H9 (cell line): Measurements from ENCODE around the gene MPZ. TPM values are rescaled to one million over a fixed set of nuclear protein-coding genes. Genes with fewer than 3 reads are reported as not detected.
"Not testable (repeated sequence)": the region's sequence is repeated elsewhere in the genome, so short reads cannot be mapped to it uniquely, and the experiment has no call there.

Experiments used
- DNase-seq: peaks from one replicate; pipeline ENCODE4 v3.0.0-alpha.2; 2017
- H2AFZ ChIP-seq: one replicate; pipeline ENCODE4 v1.6.1; 2013; ENCODE audit warnings: mild to moderate bottlenecking, low read length, control low read depth, moderate library complexity
- H2AK5ac ChIP-seq: 2 replicates; pipeline ENCODE4 v1.6.1; 2013; ENCODE audit warnings: low read length, control low read depth, mixed read lengths; ENCODE audit not compliant: insufficient read length
- H2BK120ac ChIP-seq: one replicate; pipeline ENCODE4 v1.6.1; 2013; ENCODE audit warnings: low read depth, mild to moderate bottlenecking, low read length, control low read depth, inconsistent platforms; ENCODE audit not compliant: poor library complexity, severe bottlenecking
- H2BK12ac ChIP-seq: 2 replicates; pipeline ENCODE4 v1.6.1; 2013; ENCODE audit warnings: low read length, control low read depth, mixed read lengths, low read depth; ENCODE audit not compliant: insufficient read length
- H2BK15ac ChIP-seq: 2 replicates; pipeline ENCODE4 v1.6.1; 2013; ENCODE audit warnings: low read depth, low read length, control low read depth
- H2BK20ac ChIP-seq: one replicate; pipeline ENCODE4 v1.6.1; 2013; ENCODE audit warnings: low read depth, mild to moderate bottlenecking, low read length, control low read depth, inconsistent platforms; ENCODE audit not compliant: poor library complexity, severe bottlenecking
- H2BK5ac ChIP-seq: 2 replicates; pipeline ENCODE4 v1.6.1; 2013; ENCODE audit warnings: low read length, control low read depth, mixed read lengths; ENCODE audit not compliant: insufficient read length
- H3K14ac ChIP-seq: 2 replicates; pipeline ENCODE4 v1.6.1; 2013; ENCODE audit warnings: low read length, control low read depth; ENCODE audit not compliant: insufficient read depth
- H3K18ac ChIP-seq: 2 replicates; pipeline ENCODE4 v1.6.1; 2013; ENCODE audit warnings: low read depth, mild to moderate bottlenecking, mixed read lengths, low read length, control low read depth; ENCODE audit not compliant: insufficient read length
- H3K23ac ChIP-seq: 2 replicates; pipeline ENCODE4 v1.6.1; 2013; ENCODE audit warnings: low read length, control low read depth, mixed read lengths, low read depth; ENCODE audit not compliant: insufficient read length
- H3K23me2 ChIP-seq: 2 replicates; pipeline ENCODE4 v1.6.1; 2013; ENCODE audit warnings: low read depth, mild to moderate bottlenecking, mixed read lengths, low read length, control low read depth; ENCODE audit not compliant: insufficient read length, poor library complexity, severe bottlenecking
- H3K27ac ChIP-seq: 2 replicates; pipeline ENCODE4 v1.5.1; 2013; ENCODE audit warnings: low read length, control low read depth, mixed read lengths, low read depth; ENCODE audit not compliant: insufficient read length
- H3K27me3 ChIP-seq: 2 replicates; pipeline ENCODE4 v1.6.1; 2013; ENCODE audit warnings: low read length, control low read depth, inconsistent platforms; ENCODE audit not compliant: insufficient read depth
- H3K4ac ChIP-seq: 2 replicates; pipeline ENCODE4 v1.6.1; 2013; ENCODE audit warnings: low read depth, mild to moderate bottlenecking, control low read depth, inconsistent platforms, low read length, moderate library complexity
- H3K4me1 ChIP-seq: 2 replicates; pipeline ENCODE4 v1.6.1; 2013; ENCODE audit warnings: low read length, control low read depth, inconsistent platforms; ENCODE audit not compliant: insufficient read depth
- H3K4me2 ChIP-seq: 2 replicates; pipeline ENCODE4 v1.6.1; 2013; ENCODE audit warnings: low read length, control low read depth, mixed read lengths; ENCODE audit not compliant: insufficient read length, insufficient read depth
- H3K56ac ChIP-seq: 2 replicates; pipeline ENCODE4 v1.6.1; 2013; ENCODE audit warnings: low read depth, mild to moderate bottlenecking, mixed read lengths, low read length, control low read depth; ENCODE audit not compliant: insufficient read length
- H3K79me1 ChIP-seq: 2 replicates; pipeline ENCODE4 v1.6.1; 2013; ENCODE audit warnings: low read depth, mild to moderate bottlenecking, moderate library complexity, low read length, control low read depth, inconsistent platforms; ENCODE audit not compliant: insufficient read depth, poor library complexity, severe bottlenecking
- H3K79me2 ChIP-seq: 2 replicates; pipeline ENCODE4 v1.6.1; 2013; ENCODE audit warnings: low read length, control low read depth, inconsistent platforms; ENCODE audit not compliant: insufficient read depth
- H3K9ac ChIP-seq: 2 replicates; pipeline ENCODE4 v1.6.1; 2013; ENCODE audit warnings: low read length, control low read depth, mixed read lengths; ENCODE audit not compliant: insufficient read length; ENCODE audit errors: extremely low read depth
- H3K9me3 ChIP-seq: one replicate; pipeline ENCODE4 v1.6.1; 2013; ENCODE audit warnings: low read depth, low read length, inconsistent platforms; ENCODE audit not compliant: control insufficient read depth
- H3T11ph ChIP-seq: one replicate; pipeline ENCODE4 v1.6.1; 2013; ENCODE audit warnings: mild to moderate bottlenecking, low read length, control low read depth, inconsistent platforms
- H4K20me1 ChIP-seq: one replicate; pipeline ENCODE4 v1.6.1; 2013; ENCODE audit not compliant: control insufficient read depth, insufficient read length, insufficient read depth
- H4K5ac ChIP-seq: 2 replicates; pipeline ENCODE4 v1.6.1; 2013; ENCODE audit warnings: low read depth, mild to moderate bottlenecking, mixed read lengths, low read length, control low read depth; ENCODE audit not compliant: insufficient read length
- H4K8ac ChIP-seq: replicated peaks from 2 replicates; pipeline ENCODE4 v1.6.1; 2013; ENCODE audit warnings: low read length, control low read depth, mixed read lengths, low read depth; ENCODE audit not compliant: insufficient read length
- H4K91ac ChIP-seq: 2 replicates; pipeline ENCODE4 v1.6.1; 2013; ENCODE audit warnings: low read depth, mild to moderate bottlenecking, moderate library complexity, mixed read lengths, low read length, control low read depth; ENCODE audit not compliant: insufficient read length
- H3K27ac Mint-ChIP-seq, 3 experiments: 2 replicates in 2 of 3; 3 replicates in 1 of 3; pipeline ENCODE4 v1.8.0; 2020 to 2021; ENCODE audit warnings: mixed read lengths in 3 of 3, mild to moderate bottlenecking in 1 of 3, moderate library complexity in 1 of 3
- H3K27me3 Mint-ChIP-seq: 2 replicates; pipeline ENCODE4 v1.8.0; 2021; ENCODE audit warnings: low read depth, mild to moderate bottlenecking, moderate library complexity, mixed read lengths
- H3K36me3 Mint-ChIP-seq, 3 experiments: 2 replicates in 2 of 3; 3 replicates in 1 of 3; pipeline ENCODE4 v1.8.0; 2020 to 2021; ENCODE audit warnings: low read depth in 3 of 3, mixed read lengths in 3 of 3; ENCODE audit not compliant: insufficient read depth in 1 of 3
- H3K4me1 Mint-ChIP-seq, 2 experiments: 2 replicates each; pipeline ENCODE4 v1.8.0; 2020; ENCODE audit warnings: mixed read lengths in 2 of 2
- H3K4me3 Mint-ChIP-seq, 2 experiments: 2 replicates in 1 of 2; 3 replicates in 1 of 2; pipeline ENCODE4 v1.8.0; 2020 to 2021; ENCODE audit warnings: mild to moderate bottlenecking in 2 of 2, mixed read lengths in 2 of 2, moderate library complexity in 1 of 2
- H3K9me3 Mint-ChIP-seq, 2 experiments: 2 replicates in 1 of 2; 3 replicates in 1 of 2; pipeline ENCODE4 v1.8.0; 2020; ENCODE audit warnings: mild to moderate bottlenecking in 2 of 2, mixed read lengths in 2 of 2, moderate library complexity in 1 of 2
- WGBS: extraction: QIAGEN DNeasy Blood & Tissue Kit; methylation state at CpG from one replicate; pipeline ENCODE4 v1.1.7; 2013; ENCODE audit warnings: missing lambda C conversion rate, low lambda C conversion rate, mixed read lengths; ENCODE audit not compliant: insufficient read length; ENCODE audit errors: extremely low coverage; 5-methylcytosine and 5-hydroxymethylcytosine counted together
- total RNA-seq: library from RNA; stranded (reverse); gene quantifications from 2 replicates; pipeline ENCODE4 v1.2.1, GENCODE V29; 2021

Gene MPZ
- total RNA-seq, 1 experiment from 2014 or later: 2.7 TPM

DNA sequence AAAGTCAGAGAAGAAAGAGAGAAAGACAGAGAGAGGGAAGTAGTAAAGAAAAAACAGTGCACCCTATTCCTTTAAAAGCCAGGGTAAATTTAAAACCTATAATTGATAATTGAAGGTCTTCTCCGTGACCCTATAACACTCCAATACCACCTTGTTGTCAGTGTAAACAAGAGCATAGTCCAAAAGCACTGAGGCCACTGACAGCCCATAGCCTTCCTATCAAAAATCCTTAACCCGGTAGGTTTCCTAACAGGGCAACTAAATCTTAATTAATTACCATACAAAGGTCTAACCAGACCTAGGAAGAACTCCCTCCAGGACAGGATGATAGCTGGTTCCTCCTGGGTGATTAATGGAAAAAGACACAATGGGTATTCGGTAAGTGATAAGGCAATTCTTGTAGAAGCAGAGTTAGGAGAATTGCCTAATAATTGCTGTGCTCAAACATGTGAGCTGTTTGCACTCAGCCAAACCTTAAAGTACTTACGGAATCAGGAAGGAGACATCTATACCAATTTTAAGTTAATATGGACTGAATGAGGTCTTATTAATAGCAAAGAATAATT is 53.7 kb downstream of the MPZ start:
- H3K9me3 ChIP-seq, H4K8ac ChIP-seq, H3K56ac ChIP-seq, H3K23ac ChIP-seq, H3K14ac ChIP-seq, H3K4me3 Mint-ChIP-seq, H3K18ac ChIP-seq, H2AK5ac ChIP-seq, H3K27ac Mint-ChIP-seq, H4K20me1 ChIP-seq, H2BK20ac ChIP-seq, H2BK12ac ChIP-seq, H3K79me1 ChIP-seq, H2BK120ac ChIP-seq, H2BK5ac ChIP-seq, H3K4ac ChIP-seq, H2BK15ac ChIP-seq, H2AFZ ChIP-seq, H3K4me1 ChIP-seq, H3K9ac ChIP-seq, H3T11ph ChIP-seq, H3K4me2 ChIP-seq, H3K27ac ChIP-seq, H4K5ac ChIP-seq, DNase-seq, H4K91ac ChIP-seq, H3K79me2 ChIP-seq: not testable (repeated sequence)
- Histone ChIP-seq H3K23me2 (peaks cover 11% of the 10 kb centered on the region), H3K27me3 (peaks cover 12% of the 10 kb centered on the region; the same call in 1 of the 2 replicates)
- H3K27me3 Mint-ChIP-seq: peaks cover 64% of the 10 kb centered on the region
- H3K36me3 Mint-ChIP-seq: peaks cover 13 to 20% (median 14%) of the 10 kb centered on the region in 3 experiments
- H3K4me1 Mint-ChIP-seq: peaks cover 13 to 23% of the 10 kb centered on the region in 2 experiments
- WGBS: no CpG with 5 or more reads among the region's 4 CpGs
- peaks cover 27 to 28% of the 10 kb centered on the region in 2 experiments for H3K9me3 Mint-ChIP-seq

DNA sequence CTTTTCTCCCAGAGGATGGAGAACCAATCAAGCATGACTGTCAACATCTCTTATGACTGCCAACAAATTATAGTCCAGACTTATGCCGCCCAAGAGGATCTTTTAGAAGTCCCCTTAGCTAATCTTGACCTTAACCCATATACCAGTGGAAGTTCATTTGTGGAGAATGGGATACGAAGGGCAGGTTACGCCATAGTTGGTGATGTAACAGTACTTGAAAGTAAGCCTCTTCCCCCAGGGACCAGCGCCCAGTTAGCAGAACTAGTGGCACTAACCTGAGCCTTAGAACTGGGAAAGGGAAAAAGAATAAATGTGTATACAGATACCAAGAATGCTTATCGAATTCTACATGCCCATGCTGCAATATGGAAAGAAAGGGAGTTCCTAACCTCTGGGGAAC is 54.5 kb downstream of the MPZ start:
- peaks cover 56% of the 10 kb centered on the region for H3K27me3 Mint-ChIP-seq
- H3K27ac ChIP-seq, H2AK5ac ChIP-seq, H2BK12ac ChIP-seq, H3K18ac ChIP-seq, H3K9ac ChIP-seq, H3K14ac ChIP-seq, H3K79me1 ChIP-seq, H4K5ac ChIP-seq, H3K27ac Mint-ChIP-seq, H3K4me3 Mint-ChIP-seq, H3T11ph ChIP-seq, H3K23ac ChIP-seq, H4K91ac ChIP-seq, H3K4me2 ChIP-seq, H4K20me1 ChIP-seq, H3K79me2 ChIP-seq, H3K56ac ChIP-seq, H2BK120ac ChIP-seq, H2BK15ac ChIP-seq, H3K9me3 ChIP-seq, H2BK20ac ChIP-seq, H3K4ac ChIP-seq, H4K8ac ChIP-seq, DNase-seq, H2BK5ac ChIP-seq, H3K4me1 ChIP-seq, H2AFZ ChIP-seq: not testable (repeated sequence)
- peaks cover 9 to 16% of the 10 kb centered on the region in 2 experiments for H3K4me1 Mint-ChIP-seq
- WGBS: no CpG with 5 or more reads among the region's 5 CpGs
- peaks cover 13 to 20% (median 14%) of the 10 kb centered on the region in 3 experiments for H3K36me3 Mint-ChIP-seq
- peaks cover 27 to 28% of the 10 kb centered on the region in 2 experiments for H3K9me3 Mint-ChIP-seq
- Histone ChIP-seq H3K23me2 (peaks cover 11% of the 10 kb centered on the region), H3K27me3 (peaks cover 12% of the 10 kb centered on the region; the same call in 1 of the 2 replicates)
